Measurements from ENCODE around the gene CDKN1C.

CDKN1C gene

DNA sequence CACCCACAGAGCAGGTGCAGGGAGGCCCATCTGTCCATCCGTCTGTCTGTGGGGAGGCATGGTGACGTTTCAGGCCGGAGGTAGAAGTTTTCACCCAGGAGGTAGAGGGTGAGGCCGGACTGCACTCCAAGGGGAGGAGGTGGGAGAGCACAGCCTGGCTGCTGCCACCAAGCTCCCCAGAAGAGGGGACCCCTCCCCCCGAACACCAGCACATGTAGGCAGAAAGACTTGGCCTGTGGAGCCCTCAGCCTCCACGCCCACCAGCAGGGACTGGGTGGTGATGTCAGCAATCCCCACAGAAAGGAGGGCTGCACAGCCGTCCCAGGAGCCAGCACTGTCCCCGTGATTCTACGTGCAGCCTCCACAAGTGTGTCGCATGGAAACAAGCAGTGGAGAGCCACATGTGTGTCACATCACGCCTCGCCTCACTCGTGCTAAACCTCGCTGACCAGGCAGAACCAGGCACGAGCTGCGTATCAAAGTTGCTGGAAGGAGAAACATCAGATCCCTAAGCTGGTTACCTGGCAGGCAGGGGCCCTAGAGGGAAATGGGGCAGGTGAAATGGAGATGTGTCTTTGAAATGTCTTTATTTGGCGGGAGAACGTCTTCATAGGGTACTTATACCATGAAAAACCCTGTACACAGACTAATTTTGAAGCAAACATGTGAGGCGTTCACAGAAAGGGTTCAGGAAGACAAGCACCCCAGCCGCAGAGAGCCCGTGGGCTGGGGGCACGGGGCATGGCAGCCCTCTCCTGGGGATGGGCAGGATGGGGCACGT lies 49.1 kb downstream of the CDKN1C start:
- ATAC-seq (ENCODE audit: low read depth) = no peak
- H3K36me3 ChIP-seq (ENCODE audit: low read depth) = no peaks in the 10 kb centered on the region
- no peaks in the 10 kb centered on the region for H3K9me3 ChIP-seq (ENCODE audit: severe bottlenecking)
- no peak overlapping the region for H3K4me3 ChIP-seq (ENCODE audit: severe bottlenecking)
- H3K4me1 ChIP-seq (ENCODE audit: insufficient read depth, poor library complexity, severe bottlenecking) = no peaks in the 10 kb centered on the region
- TF ChIP-seq, protein P1, sequence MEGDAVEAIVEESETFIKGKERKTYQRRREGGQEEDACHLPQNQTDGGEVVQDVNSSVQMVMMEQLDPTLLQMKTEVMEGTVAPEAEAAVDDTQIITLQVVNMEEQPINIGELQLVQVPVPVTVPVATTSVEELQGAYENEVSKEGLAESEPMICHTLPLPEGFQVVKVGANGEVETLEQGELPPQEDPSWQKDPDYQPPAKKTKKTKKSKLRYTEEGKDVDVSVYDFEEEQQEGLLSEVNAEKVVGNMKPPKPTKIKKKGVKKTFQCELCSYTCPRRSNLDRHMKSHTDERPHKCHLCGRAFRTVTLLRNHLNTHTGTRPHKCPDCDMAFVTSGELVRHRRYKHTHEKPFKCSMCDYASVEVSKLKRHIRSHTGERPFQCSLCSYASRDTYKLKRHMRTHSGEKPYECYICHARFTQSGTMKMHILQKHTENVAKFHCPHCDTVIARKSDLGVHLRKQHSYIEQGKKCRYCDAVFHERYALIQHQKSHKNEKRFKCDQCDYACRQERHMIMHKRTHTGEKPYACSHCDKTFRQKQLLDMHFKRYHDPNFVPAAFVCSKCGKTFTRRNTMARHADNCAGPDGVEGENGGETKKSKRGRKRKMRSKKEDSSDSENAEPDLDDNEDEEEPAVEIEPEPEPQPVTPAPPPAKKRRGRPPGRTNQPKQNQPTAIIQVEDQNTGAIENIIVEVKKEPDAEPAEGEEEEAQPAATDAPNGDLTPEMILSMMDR (IDR thresholded peaks at IDR 0.05; ENCODE audit: poor library complexity, severe bottlenecking) = no peak
- no peaks in the 10 kb centered on the region for H3K27me3 ChIP-seq (ENCODE audit: insufficient read depth, poor library complexity, severe bottlenecking)
- no peak for DNase-seq (ENCODE audit: low spot score)
- no peak overlapping the region for H3K27ac ChIP-seq (ENCODE audit: poor library complexity, severe bottlenecking)

DNA sequence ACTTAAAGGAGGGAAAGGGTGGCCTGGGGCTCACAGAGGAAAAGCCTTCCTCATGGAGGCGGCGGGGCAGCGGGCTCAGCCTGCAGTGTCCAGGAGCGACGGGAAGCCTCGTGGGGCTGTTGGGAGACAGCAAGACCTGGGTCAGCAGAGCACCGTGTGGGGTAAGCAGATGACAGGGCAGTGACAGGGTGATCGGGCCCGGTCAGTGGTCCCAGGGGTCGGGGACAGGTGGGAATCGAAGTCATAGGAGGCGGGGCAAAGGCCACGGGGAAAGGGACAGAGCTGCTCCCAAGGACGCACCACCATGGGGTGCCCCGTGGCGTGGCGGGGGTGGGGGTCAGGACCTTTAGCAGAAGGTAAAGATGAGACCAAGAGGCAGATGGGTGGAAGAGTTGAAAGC lies 49.8 kb downstream of the CDKN1C start:
- no peaks in the 10 kb centered on the region for H3K27me3 ChIP-seq (ENCODE audit: insufficient read depth, poor library complexity, severe bottlenecking)
- H3K36me3 ChIP-seq (ENCODE audit: low read depth) = no peaks in the 10 kb centered on the region
- H3K9me3 ChIP-seq (ENCODE audit: severe bottlenecking) = no peaks in the 10 kb centered on the region
- H3K4me3 ChIP-seq (ENCODE audit: severe bottlenecking) = no peak overlapping the region
- DNase-seq (ENCODE audit: low spot score) = no peak
- H3K27ac ChIP-seq (ENCODE audit: poor library complexity, severe bottlenecking) = no peak overlapping the region
- no peak for ATAC-seq (ENCODE audit: low read depth)
- no peaks in the 10 kb centered on the region for H3K4me1 ChIP-seq (ENCODE audit: insufficient read depth, poor library complexity, severe bottlenecking)
- TF ChIP-seq, protein P1 (IDR thresholded peaks at IDR 0.05; ENCODE audit: poor library complexity, severe bottlenecking) = no peak

DNA sequence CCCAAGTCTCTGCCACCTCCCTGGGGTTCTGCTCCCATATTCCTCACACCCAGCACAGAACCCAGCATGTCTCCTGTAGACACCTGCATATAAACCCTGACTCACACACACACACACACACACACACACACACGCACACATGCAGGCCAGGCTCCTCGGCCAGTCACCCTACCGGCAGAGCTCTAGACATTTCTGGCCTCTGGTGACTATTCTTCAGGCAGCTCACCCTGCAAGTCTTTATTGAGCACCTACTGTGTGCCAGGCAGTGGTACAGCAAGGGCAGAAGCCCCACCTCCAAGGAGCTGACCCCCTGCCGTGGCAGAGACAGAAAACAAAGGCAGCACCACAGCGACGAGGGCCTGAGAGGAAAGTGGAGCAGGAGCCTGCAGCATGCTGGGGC lies 50.3 kb downstream of the CDKN1C start:
- TF ChIP-seq, protein P1 (IDR thresholded peaks at IDR 0.05; ENCODE audit: poor library complexity, severe bottlenecking) = no peak
- Histone ChIP-seq H3K9me3 (ENCODE audit: severe bottlenecking) (no peaks in the 10 kb centered on the region), H3K36me3 (ENCODE audit: low read depth) (no peaks in the 10 kb centered on the region), H3K4me3 (ENCODE audit: severe bottlenecking) (no peak overlapping the region), H3K27me3 (ENCODE audit: insufficient read depth, poor library complexity, severe bottlenecking) (no peaks in the 10 kb centered on the region), H3K27ac (ENCODE audit: poor library complexity, severe bottlenecking) (no peak overlapping the region), H3K4me1 (ENCODE audit: insufficient read depth, poor library complexity, severe bottlenecking) (no peaks in the 10 kb centered on the region)
- no peak for DNase-seq (ENCODE audit: low spot score)
- ATAC-seq (ENCODE audit: low read depth) = peak; percentile 68

DNA sequence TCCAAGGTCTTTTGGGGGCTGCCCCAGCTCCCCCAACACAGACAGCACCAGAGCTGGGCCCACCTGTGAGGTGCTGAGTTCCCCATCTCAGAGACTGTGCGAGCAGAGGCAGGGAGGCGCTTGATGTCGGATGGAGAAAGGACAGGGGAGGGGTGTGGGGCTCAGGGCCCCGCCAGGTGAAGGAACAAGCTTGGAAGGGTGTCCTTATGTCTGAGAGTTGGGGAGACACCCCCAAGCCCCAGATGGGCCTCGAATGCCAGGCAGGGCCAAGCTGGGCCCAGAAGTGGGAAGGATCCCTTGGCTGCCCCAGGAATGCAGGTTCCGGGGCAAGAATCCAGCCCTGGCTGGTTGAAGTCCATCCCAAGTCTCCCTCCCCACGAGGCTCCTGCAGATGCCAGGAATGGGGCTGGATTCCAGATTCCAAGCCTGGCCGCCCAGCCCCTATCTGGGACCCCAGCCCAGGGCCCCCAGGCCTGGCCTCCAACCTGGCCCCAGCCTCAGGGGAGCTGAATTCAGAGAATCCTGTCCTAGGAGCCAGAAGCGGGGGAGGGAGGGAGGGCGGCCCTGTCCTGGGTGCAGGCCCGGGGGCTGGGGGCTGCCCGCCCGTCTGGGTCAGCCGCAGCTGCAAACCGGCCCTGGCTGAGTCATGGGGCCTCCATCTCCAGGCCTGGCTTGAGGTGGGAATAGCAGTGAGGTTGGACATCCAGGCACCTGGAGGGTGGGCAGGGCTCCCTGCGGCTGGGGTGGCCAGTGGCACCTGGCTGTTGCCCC lies 50.9 kb downstream of the CDKN1C start:
- TF ChIP-seq, protein P1 (IDR thresholded peaks at IDR 0.05; ENCODE audit: poor library complexity, severe bottlenecking) = no peak
- H3K4me3 ChIP-seq (ENCODE audit: severe bottlenecking) = no peak overlapping the region
- DNase-seq (ENCODE audit: low spot score) = no peak
- no peaks in the 10 kb centered on the region for H3K9me3 ChIP-seq (ENCODE audit: severe bottlenecking)
- ATAC-seq (ENCODE audit: low read depth) = peak; percentile 22; the same call in 2 of the 3 replicates
- H3K27ac ChIP-seq (ENCODE audit: poor library complexity, severe bottlenecking) = no peak overlapping the region
- H3K36me3 ChIP-seq (ENCODE audit: low read depth) = no peaks in the 10 kb centered on the region
- H3K27me3 ChIP-seq (ENCODE audit: insufficient read depth, poor library complexity, severe bottlenecking) = no peaks in the 10 kb centered on the region
- no peaks in the 10 kb centered on the region for H3K4me1 ChIP-seq (ENCODE audit: insufficient read depth, poor library complexity, severe bottlenecking)
